Measurements from ENCODE around the gene KRT86.

KRT86 gene

GRCh38 chr12:52230364-52231281, 43.8 kb upstream of the KRT86 start:
- DNase-seq (ENCODE audit: low read depth) = peak; percentile 90
- no peak for TF ChIP-seq CTCF (conservative IDR thresholded peaks at IDR 0.05; ENCODE audit: low read depth, low read length)

GRCh38 chr12:52231305-52232202, 42.9 kb upstream of the KRT86 start:
- TF ChIP-seq CTCF (conservative IDR thresholded peaks at IDR 0.05; ENCODE audit: low read depth, low read length) = no peak
- H3K4me3 ChIP-seq (ENCODE audit: low read depth, low read length) = no peak overlapping the region
- no peak for DNase-seq (ENCODE audit: low read depth)

More at GRCh38 chr12:52230364-52231281, 43.8 kb upstream of the KRT86 start:
- no peak overlapping the region for H3K4me3 ChIP-seq (ENCODE audit: low read depth, low read length)

- TF ChIP-seq CTCF (conservative IDR thresholded peaks at IDR 0.05; ENCODE audit: low read depth, low read length) = no peak
- peak overlapping the region; percentile 51 for H3K4me3 ChIP-seq (ENCODE audit: low read depth, low read length)
Measured at GRCh38 chr12:52232203-52232673, 42.2 kb upstream of the KRT86 start.

GRCh38 chr12:52232674-52233461, 41.6 kb upstream of the KRT86 start, which contains the start of gene KRT7:
TSS of gene KRT7 (plus strand) at chr12:52233243. CDS start at chr12:52233297, 54 bp downstream.
- peak within 1 kb of the TSS; percentile 51 for H3K4me3 ChIP-seq (ENCODE audit: low read depth, low read length)
- peak; percentile 21 for TF ChIP-seq CTCF (conservative IDR thresholded peaks at IDR 0.05; ENCODE audit: low read depth, low read length)
- no peak for DNase-seq (ENCODE audit: low read depth)

More at GRCh38 chr12:52232203-52232673, 42.2 kb upstream of the KRT86 start:
- no peak for DNase-seq (ENCODE audit: low read depth)

- no peak for DNase-seq (ENCODE audit: low read depth)
- TF ChIP-seq CTCF (conservative IDR thresholded peaks at IDR 0.05; ENCODE audit: low read depth, low read length) = no peak
- peak overlapping the region; percentile 51 for H3K4me3 ChIP-seq (ENCODE audit: low read depth, low read length)
Measured at GRCh38 chr12:52233462-52234207, 40.8 kb upstream of the KRT86 start.

Data from choroid plexus epithelial cell (primary cell).